Measurements from ENCODE around the gene KRT77. TPM values are rescaled to one million over a fixed set of nuclear protein-coding genes. Genes with fewer than 3 reads are reported as not detected.

Gene KRT77
- total RNA-seq (2014; rRNA removed; shearing (Covaris generic)) = not detected in 2 replicates

- no peak for DNase-seq (ENCODE audit: low read depth)
Observed at GRCh38 chr12:52703424-52703823, at the start of gene KRT77. TSS of gene KRT77 (minus strand) at chr12:52703524. CDS start at chr12:52703434, 90 bp downstream.

GRCh38 chr12:52752516-52752915 is 49.2 kb upstream of the KRT77 start:
- DNase-seq (ENCODE audit: low read depth) = no peak

GRCh38 chr12:52751795-52752194 is 48.5 kb upstream of the KRT77 start:
- DNase-seq (ENCODE audit: low read depth) = no peak

- DNase-seq (ENCODE audit: low read depth) = peak; percentile 1
Observed at GRCh38 chr12:52750532-52750931, 47.2 kb upstream of the KRT77 start.

- no peak for DNase-seq (ENCODE audit: low read depth)
Observed at GRCh38 chr12:52749827-52750226, 46.5 kb upstream of the KRT77 start.

DNA sequence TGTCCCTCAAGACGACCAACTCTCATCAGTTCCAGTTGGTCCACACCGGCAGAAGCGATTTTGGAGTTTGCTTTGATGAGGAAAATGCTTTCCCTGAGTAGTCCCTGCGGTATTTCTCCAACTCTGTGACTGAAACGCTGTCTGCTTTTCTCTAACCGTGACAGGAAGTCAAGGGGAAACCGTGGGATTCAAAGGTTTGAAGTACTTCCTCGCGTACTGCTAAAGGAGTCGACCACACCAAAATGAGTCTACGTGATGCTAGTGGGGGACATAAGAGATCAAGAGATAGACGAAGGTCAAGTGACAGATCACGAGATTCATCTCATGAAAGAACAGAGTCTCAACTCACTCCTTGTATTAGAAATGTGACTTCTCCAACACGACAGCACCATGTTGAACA is 45.3 kb upstream of the KRT77 start:
- DNase-seq (ENCODE audit: low read depth) = no peak

DNA sequence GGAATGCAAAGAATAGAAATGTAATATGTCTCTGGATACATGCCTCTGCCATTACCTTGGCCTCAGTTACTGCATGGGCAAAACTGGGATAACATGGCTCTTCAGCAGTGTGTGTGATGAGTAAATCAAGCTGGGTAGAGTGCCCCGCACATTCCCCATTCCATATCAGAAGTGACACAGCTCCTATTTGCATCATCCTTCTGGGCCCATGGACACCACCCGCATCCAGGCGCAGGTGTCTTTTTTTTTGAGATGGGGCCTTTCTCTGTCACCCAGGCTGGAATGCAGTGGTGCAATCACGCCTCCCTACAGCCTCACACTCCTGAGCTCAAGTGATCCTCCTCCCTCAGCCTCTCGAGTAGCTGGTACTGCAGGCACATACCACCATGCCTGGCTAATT is 42.2 kb upstream of the KRT77 start:
- no peak for DNase-seq (ENCODE audit: low read depth)

GRCh38 chr12:52744493-52745156 is 41.3 kb upstream of the KRT77 start:
- DNase-seq (ENCODE audit: low read depth) = no peak

DNA sequence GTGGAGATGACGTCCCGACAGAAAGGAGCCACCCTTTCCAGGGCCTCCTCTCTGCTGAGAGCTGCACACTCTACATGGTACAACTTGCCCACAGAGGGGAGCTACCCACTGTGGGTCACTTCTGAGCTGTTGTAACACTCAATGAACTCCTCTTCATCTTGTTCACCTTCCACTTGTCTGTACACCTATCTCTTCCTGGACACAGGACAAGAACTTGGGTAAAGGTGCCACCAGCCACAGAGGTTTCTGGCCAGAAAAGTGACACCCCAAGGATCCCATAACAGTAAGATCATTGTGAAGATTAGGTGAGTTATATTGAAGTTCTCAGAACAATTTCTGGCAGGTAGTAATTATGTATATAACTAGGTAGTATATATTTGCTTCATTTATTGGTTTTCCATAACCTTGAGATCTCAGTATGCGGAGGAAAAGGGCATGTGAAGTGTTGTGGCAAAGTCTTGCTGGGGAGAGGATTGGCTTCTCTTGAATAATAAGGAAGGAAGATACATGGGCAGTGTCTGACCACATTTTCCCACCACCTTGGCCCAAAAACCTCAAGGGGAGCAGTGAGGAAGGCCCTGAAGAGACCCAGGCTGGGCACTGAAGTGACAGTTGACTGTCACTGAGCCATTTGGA is 39.6 kb upstream of the KRT77 start:
- no peak for DNase-seq (ENCODE audit: low read depth)

- DNase-seq (ENCODE audit: low read depth) = no peak
Observed at GRCh38 chr12:52742196-52742580, 38.9 kb upstream of the KRT77 start.

DNA sequence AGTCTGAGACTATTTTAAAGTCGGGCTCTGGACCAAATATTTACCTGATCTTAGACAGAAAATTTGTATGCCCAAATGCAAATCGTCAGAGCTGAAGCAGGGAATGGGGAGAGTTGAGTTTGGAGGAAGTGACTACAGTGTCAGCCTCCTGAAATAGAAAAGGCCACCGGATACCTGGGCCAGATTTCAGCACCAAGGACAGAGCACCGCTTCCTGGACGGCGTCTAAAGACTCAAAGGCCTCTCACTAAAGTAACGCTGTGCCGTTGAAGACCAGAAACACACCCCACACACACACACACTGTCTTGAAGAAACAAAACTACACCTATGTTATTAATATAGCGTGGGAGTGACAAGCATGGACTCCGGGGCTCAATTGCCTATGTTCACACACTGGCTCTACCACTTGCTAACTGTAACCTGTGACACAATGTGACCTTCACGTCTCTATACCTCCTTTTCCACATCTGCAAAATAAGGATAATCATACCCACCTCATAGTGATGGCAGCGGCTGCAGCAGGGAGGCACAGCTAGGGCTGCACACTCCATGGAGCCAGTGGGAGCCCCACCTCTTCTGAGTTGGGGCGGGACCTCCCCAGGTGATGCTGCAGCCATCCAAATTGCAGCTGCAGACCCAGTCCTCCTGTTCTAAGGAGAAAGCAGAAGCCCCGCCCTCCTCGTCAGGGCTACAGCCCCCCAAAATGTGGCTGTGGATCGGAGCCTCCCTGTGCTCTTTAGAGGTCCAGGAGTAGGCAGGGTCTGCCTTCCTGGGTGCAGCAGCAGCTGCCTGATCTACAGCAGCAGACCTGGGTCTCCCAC is 38.3 kb upstream of the KRT77 start:
- peak; percentile 49 for DNase-seq (ENCODE audit: low read depth)

- DNase-seq (ENCODE audit: low read depth) = no peak
Observed at GRCh38 chr12:52740584-52740983, 37.3 kb upstream of the KRT77 start.

- no peak for DNase-seq (ENCODE audit: low read depth)
Observed at GRCh38 chr12:52739963-52740362, 36.6 kb upstream of the KRT77 start.

- DNase-seq (ENCODE audit: low read depth) = no peak
Observed at GRCh38 chr12:52735816-52736632, 32.7 kb upstream of the KRT77 start.

DNA sequence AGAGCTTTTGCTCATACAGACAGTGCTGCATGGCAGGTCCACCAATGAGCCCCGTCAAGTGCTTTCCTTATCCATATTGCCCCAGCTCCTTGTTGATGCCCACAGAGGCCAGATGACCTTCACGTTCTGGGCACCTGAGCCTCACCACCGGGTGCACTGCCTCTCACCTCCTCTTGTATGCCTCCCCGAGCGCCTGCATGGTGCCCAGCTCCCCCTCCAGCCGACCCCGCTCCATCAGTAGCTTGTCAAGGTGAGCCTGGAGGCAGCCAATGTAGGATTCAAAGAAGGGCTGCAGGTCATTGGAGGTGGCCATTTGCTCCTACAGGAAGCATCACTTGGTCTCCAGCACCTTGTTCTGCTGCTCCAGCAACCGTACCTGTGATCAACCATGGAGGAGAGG is 31.8 kb upstream of the KRT77 start:
- DNase-seq (ENCODE audit: low read depth) = no peak

- no peak for DNase-seq (ENCODE audit: low read depth)
Observed at GRCh38 chr12:52730793-52731192, 27.5 kb upstream of the KRT77 start.

GRCh38 chr12:52730383-52730782 is 27.1 kb upstream of the KRT77 start:
- DNase-seq (ENCODE audit: low read depth) = no peak

DNA sequence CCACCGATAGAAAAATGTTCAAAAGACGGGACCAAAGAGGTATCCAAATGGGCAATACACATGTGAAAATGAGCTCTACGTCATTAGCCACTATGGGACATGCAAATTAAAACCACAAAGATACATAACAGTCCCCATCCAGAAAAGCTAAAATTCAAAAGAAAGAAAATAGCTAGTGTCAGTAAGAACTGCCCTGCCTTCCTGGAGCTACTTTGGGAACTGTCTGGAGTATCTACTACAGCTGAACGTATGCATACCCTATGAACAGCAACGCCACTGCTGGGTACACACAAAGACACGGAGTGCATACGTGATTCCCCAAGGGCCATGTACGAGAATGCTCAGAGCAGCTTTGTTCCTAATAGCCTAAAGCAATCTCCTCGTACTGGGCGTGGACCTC is 25.8 kb upstream of the KRT77 start:
- no peak for DNase-seq (ENCODE audit: low read depth)

DNA sequence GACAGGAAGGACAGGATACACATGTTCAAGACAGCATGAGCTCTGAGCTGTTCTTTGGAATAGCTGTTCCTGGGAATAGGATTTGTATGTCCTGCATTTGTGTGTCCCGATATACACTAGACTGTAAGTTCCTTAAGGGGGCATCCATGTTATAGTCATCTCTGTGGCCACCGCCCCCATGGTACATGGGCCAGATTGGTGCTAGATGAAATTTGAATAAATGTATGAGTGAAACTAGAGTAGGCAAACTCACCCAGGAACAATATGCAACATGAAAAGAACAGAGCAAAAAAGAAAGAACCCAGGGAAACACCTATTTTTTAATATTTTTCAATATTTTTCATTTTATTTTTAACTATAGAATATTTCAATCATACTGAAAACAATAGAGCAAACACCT is 25.1 kb upstream of the KRT77 start:
- DNase-seq (ENCODE audit: low read depth) = no peak

GRCh38 chr12:52727037-52727436 is 23.7 kb upstream of the KRT77 start:
- DNase-seq (ENCODE audit: low read depth) = no peak

- no peak for DNase-seq (ENCODE audit: low read depth)
Observed at GRCh38 chr12:52726451-52726850, 23.1 kb upstream of the KRT77 start.

GRCh38 chr12:52724384-52724783 is 21.1 kb upstream of the KRT77 start:
- DNase-seq (ENCODE audit: low read depth) = no peak
